DMS114 treated with DMSO at 0.1 percent for 48 hours (cell line): ENCODE data around the gene MUSTN1.

ENCODE experiments used
- DNase-seq: peaks from one replicate; lab custom pipeline; 2025; ENCODE audit not compliant: unreplicated experiment; lab: John Stamatoyannopoulos, UW

Gene MUSTN1

GRCh38 chr3:52809662-52810377, 25.0 kb downstream of the MUSTN1 start:
- DNase-seq = no peak

DNA sequence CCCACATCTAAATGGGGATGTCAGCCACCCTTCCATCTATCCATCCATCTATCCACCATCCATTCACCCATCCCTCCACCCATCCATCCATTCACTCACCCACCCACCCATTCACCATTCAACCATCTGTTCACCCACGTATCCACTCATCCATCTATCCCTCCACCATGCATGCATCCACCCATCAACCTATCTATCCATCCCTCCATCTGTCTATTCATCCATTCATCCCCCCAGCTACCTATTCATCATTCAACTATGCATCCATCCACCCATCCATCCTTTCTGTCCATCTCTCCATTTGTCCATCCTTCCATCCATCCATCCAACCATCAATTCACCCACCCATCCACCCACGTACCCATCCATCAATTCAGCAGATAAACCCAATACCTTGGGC, 25.7 kb downstream of the MUSTN1 start:
- no peak for DNase-seq

DNA sequence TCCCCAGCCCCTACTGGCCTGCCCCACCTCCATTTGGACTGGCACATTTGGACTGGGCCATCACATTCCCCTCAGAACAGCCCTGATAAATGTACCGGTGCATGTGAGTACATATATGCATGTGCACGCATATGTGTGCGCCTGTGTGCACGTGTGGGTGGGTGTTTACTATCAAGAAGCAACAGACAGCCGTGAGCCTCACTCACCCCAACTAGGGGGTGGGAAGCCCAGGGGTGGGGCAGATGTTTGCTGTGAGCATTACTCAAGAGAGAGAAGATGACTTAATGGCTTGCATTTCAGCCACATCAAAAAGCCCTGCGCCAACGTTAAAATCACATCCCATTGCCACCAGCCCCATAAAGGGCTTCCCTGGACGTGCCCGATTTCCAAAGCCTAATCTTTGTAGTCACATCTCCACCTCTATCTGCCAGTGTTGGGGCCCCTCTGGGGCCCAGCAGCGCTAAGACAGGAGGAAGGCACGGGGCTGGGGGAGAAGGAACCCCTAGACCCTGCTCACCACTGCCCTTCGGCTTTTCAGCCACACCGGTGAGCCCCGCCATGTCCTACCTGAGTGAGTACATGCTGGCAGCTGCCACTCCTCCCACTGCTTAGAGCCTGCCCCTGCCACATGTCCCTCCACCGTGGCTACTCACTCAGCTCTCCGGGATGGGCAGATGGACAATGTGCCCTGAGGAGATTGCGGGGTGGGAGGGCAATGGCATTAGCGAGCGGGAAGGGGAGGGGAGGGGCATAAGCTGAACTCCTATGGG, 29.4 kb downstream of the MUSTN1 start:
- no peak for DNase-seq

GRCh38 chr3:52801839-52802238, 33.0 kb downstream of the MUSTN1 start:
- DNase-seq = no peak

DNA sequence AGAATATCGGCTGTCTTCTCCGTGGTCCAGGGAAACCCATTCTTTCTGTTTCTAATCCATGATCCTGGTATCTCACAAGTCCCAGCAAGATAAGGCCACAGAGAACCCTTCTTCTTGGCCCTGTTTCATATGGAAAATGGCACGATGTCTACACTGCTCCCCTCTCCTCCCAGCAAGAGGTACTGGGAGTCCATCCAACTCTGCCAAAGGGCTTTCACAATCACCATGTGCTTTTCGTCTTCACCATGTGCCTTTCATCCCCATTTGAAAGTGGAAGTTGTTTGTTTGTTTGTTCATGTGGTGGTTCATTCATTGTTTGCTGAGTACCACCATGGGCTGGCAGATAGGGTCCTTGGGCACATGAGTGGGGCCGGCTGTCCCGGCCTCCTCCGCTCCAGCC, 34.7 kb downstream of the MUSTN1 start:
- no peak for DNase-seq

GRCh38 chr3:52798978-52799476, 35.8 kb downstream of the MUSTN1 start:
- DNase-seq = no peak

DNA sequence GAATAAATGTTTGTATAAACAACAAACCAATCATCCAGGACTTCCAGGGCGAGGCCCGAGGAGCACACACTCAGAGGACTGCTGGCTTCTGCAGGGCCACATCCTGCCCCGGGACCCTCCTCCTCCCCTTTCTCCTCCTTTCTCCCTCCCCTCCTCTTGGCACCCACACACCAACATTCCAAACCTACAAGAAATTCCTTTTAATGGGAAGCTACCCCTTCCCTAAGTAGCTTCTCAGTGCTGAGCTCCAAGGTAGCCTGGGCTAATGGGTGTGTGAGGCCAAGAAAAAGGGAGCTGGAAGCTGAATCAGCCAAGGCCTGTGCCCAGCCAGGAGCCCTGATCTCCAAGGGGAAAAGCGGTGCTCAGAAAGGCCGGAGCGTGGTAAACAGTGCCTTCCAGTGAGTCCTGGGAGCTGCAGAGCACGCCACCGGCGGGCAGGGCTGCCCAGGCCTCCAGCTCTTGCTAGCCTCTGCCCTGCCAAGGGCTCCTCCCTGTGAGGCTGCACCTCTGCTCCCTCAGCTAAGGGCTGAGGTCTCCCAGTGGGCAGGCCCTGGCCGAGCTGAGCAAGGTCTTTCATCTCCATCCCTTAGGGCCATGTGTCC, 36.3 kb downstream of the MUSTN1 start:
- no peak for DNase-seq

DNA sequence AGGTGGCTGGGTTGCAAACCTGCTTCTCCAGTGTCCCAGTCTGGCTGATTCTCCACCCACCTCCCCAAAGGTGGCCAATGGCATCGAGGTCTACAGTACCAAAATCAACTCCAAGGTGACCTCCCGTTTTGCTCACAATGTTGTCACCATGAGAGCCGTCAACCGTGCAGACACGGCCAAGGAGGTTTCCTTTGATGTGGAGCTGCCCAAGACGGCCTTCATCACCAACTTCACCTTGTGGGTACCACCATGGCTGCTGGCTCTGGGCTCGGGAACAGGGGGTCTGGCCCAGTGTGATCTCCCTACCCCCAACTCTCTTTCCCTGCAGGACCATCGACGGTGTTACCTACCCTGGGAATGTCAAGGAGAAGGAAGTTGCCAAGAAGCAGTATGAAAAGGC, 38.4 kb downstream of the MUSTN1 start:
- DNase-seq = no peak

DNA sequence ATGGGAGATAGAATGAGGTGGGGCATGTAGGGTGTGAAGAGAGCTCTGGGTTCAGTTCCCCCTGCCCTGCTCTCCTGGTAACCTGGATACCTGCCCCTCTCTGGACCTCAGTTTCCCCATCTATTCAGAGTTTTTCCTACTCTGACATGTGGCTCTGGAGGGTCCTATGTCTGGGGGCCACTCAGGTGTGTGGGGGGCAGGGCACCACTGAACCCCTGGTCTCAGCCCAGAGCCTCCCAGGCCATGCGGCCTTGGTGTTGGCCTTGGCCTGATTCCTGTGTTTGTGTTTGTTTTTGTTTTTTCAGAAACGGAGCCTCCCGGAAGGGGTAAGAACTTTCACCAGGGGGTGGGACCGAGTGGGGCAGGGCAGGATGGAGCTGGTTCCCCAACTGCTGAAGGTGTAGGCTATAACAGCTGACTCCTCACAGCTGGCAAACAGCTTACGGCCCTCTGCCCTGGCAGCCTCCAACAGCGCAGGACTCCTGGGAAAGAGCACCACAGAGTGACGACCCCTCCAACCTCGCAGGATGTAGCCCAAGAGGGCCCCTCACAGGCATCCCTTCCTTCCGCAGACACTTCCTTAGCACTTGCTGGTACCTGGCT, 39.4 kb downstream of the MUSTN1 start:
- no peak for DNase-seq

DNA sequence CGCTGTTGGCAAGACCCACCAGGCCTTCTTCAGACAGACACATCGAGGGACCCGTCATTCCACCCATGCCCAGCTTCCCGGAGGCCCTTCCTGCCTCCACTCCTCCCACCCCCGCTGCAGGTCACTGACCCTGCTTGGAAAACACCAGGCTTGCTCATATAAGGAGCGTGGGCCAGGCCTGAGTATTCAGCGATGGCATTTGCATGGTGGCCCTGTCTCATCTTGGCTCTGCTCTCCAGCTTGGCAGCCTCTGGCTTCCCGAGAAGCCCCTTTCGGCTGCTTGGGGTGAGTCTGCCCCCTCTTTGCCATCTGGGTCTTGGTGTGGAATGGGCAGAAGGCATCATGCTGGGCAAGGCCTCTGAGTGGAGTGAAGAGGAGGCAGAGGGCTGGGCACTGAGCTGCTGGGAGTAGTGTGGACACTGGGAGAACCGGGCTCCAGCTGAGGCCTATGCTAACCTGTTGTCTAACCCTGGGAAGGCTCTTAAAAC, 40.2 kb downstream of the MUSTN1 start, which contains the start of gene ITIH3:
TSS of gene ITIH3 (plus strand) at position 185 of the 488 bp plus-strand sequence. CDS start at position 193, 8 bp downstream.
- no peak for DNase-seq

GRCh38 chr3:52793702-52794611, 40.9 kb downstream of the MUSTN1 start:
- no peak for DNase-seq

- DNase-seq = no peak
Observed at GRCh38 chr3:52792961-52793695, 41.7 kb downstream of the MUSTN1 start.

- DNase-seq = no peak
Observed at GRCh38 chr3:52792413-52792812, 42.4 kb downstream of the MUSTN1 start.

- DNase-seq = no peak
Observed at GRCh38 chr3:52791928-52792327, 42.9 kb downstream of the MUSTN1 start.

- no peak for DNase-seq
Observed at GRCh38 chr3:52791366-52791765, 43.5 kb downstream of the MUSTN1 start.

GRCh38 chr3:52790741-52791140, 44.1 kb downstream of the MUSTN1 start:
- no peak for DNase-seq

- DNase-seq = no peak
Observed at GRCh38 chr3:52790337-52790736, 44.5 kb downstream of the MUSTN1 start.

DNA sequence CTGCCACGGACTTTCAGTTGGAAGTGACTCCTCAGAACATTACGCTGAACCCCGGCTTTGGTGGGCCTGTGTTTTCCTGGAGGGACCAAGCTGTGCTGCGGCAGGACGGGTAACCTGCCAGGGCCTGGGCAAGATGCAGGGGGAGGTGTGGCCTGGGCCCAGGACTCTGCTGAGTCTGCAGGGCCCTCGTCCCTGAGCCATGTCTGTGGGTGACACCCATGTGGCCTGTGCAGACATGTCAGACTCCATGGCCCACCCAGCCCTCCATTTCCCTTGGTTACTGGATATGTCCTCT, 45.1 kb downstream of the MUSTN1 start:
- DNase-seq = no peak

GRCh38 chr3:52788890-52789745, 45.7 kb downstream of the MUSTN1 start:
- DNase-seq = no peak
